Neutrophil (primary cell): ENCODE data around the gene HVCN1.

Source experiments
- H3K27ac ChIP-seq: fragments of 200-600 bp; sonication (generic); 2 replicates; pipeline ENCODE4 v1.5.1; 2016; ENCODE audit warnings: mild to moderate bottlenecking, moderate library complexity
- H3K27me3 ChIP-seq: fragments of 200-600 bp; sonication (generic); 2 replicates; pipeline ENCODE4 v1.6.0; 2016; ENCODE audit warnings: mild to moderate bottlenecking
- H3K36me3 ChIP-seq: fragments of 200-600 bp; sonication (generic); 2 replicates; pipeline ENCODE4 v1.5.1; 2017
- H3K4me1 ChIP-seq, 2 experiments: fragments of 200-600 bp in 1 of 2; sonication (generic) in 1 of 2; 1 replicate in 1 of 2; 2 replicates in 1 of 2; pipeline versions ENCODE4 v1.5.1 to v1.6.1; 2013 to 2016; ENCODE audit warnings: low read depth in 1 of 2, low read length in 1 of 2, mild to moderate bottlenecking in 1 of 2, moderate library complexity in 1 of 2; ENCODE audit not compliant: control insufficient read depth in 1 of 2, insufficient read depth in 1 of 2
- H3K4me3 ChIP-seq, 2 experiments: fragments of 200-600 bp in 1 of 2; sonication (generic) in 1 of 2; 1 replicate in 1 of 2; 2 replicates in 1 of 2; pipeline ENCODE4 v1.5.1; 2013 to 2016; ENCODE audit warnings: low read depth in 1 of 2, low read length in 1 of 2, mild to moderate bottlenecking in 1 of 2, moderate library complexity in 1 of 2
- H3K9me3 ChIP-seq: fragments of 200-600 bp; sonication (generic); 2 replicates; pipeline ENCODE4 v1.5.1; 2016
- CTCF ChIP-seq: fragments of 200-600 bp; sonication (generic); IDR thresholded peaks from 2 replicates; pipeline ENCODE4 v1.5.1; 2016; ENCODE audit warnings: antibody characterized with exemption

Gene HVCN1

GRCh38 chr12:110721570-110721969, 32.7 kb upstream of the HVCN1 start:
- TF ChIP-seq CTCF: no peak
- peaks cover 70% of the 10 kb centered on the region for H3K36me3 ChIP-seq
- H3K4me3 ChIP-seq: no peak overlapping the region
- no peak overlapping the region for H3K27ac ChIP-seq
- H3K4me1 ChIP-seq: no peaks in the 10 kb centered on the region
- H3K27me3 ChIP-seq: no peaks in the 10 kb centered on the region
- no peaks in the 10 kb centered on the region for H3K9me3 ChIP-seq

GRCh38 chr12:110720516-110720915, 31.6 kb upstream of the HVCN1 start:
- no peaks in the 10 kb centered on the region for H3K4me1 ChIP-seq
- no peak overlapping the region for H3K4me3 ChIP-seq
- TF ChIP-seq CTCF: no peak
- H3K9me3 ChIP-seq: no peaks in the 10 kb centered on the region
- no peaks in the 10 kb centered on the region for H3K27me3 ChIP-seq
- no peak overlapping the region for H3K27ac ChIP-seq
- peaks cover 69% of the 10 kb centered on the region for H3K36me3 ChIP-seq

- Histone ChIP-seq H3K9me3 (no peaks in the 10 kb centered on the region), H3K4me3 (no peak overlapping the region), H3K27ac (no peak overlapping the region), H3K4me1 (no peaks in the 10 kb centered on the region), H3K27me3 (no peaks in the 10 kb centered on the region), H3K36me3 (peaks cover 47% of the 10 kb centered on the region)
- TF ChIP-seq CTCF: no peak
Measured at GRCh38 chr12:110718222-110718908, 29.4 kb upstream of the HVCN1 start.

- Histone ChIP-seq H3K4me1 (no peaks in the 10 kb centered on the region), H3K27me3 (no peaks in the 10 kb centered on the region), H3K27ac (no peak overlapping the region), H3K36me3 (peaks cover 40% of the 10 kb centered on the region), H3K9me3 (no peaks in the 10 kb centered on the region), H3K4me3 (no peak overlapping the region)
- TF ChIP-seq CTCF: no peak
Measured at GRCh38 chr12:110717037-110717436, 28.1 kb upstream of the HVCN1 start.

- Histone ChIP-seq H3K27ac (no peak overlapping the region), H3K4me3 (no peak overlapping the region), H3K9me3 (no peaks in the 10 kb centered on the region), H3K36me3 (no peaks in the 10 kb centered on the region), H3K27me3 (no peaks in the 10 kb centered on the region), H3K4me1 (no peaks in the 10 kb centered on the region)
- no peak for TF ChIP-seq CTCF
Measured at GRCh38 chr12:110708917-110709316, 20.0 kb upstream of the HVCN1 start.
